GM19372 (cell line): ENCODE measurements around the gene OR4M1.
"Not testable (repeated sequence)": the region's sequence is repeated elsewhere in the genome, so short reads cannot be mapped to it uniquely, and the experiment has no call there.

Experiments used
- ATAC-seq: cut with Tn5 transposase; IDR thresholded peaks from one replicate; pipeline ENCODE4 v1.9.1; 2021; ENCODE audit warnings: mild to moderate bottlenecking, low read depth, moderate library complexity; ENCODE audit not compliant: unreplicated experiment

Gene OR4M1

GRCh38 chr14:19819879-19820278 is 46.6 kb downstream of the OR4M1 start:
- ATAC-seq = not testable (repeated sequence)

- not testable (repeated sequence) for ATAC-seq
Measured at GRCh38 chr14:19821016-19821415, 47.7 kb downstream of the OR4M1 start.

- no peak for ATAC-seq
Measured at GRCh38 chr14:19823178-19823577, 49.9 kb downstream of the OR4M1 start.

GRCh38 chr14:19823765-19824164 is 50.5 kb downstream of the OR4M1 start:
- ATAC-seq = no peak

GRCh38 chr14:19827626-19828244 is 54.4 kb downstream of the OR4M1 start:
- not testable (repeated sequence) for ATAC-seq

- ATAC-seq = no peak
Measured at GRCh38 chr14:19828314-19828713, 55.0 kb downstream of the OR4M1 start.
